Inflammatory macrophage (primary cell): ENCODE data around the gene DGAT2L6.
A peak's percentile ranks its signal among the peaks of the same experiment; 100 is the strongest.

Source experiments
- DNase-seq, 2 donors: peaks; one replicate each; pipeline ENCODE4 v3.0.0-alpha.2; 2020 to 2022
- total RNA-seq, 18 experiments: gene quantifications; one replicate each; lab custom pipeline; 2026; ENCODE audit warnings: mixed read lengths in 6 of 18, inconsistent platforms in 2 of 18; lab: John Stamatoyannopoulos, UW

DGAT2L6 gene
- total RNA-seq, result 0 to 0.07 (median 0) reads per million in 18 experiments

- DNase-seq, result no peak
Observed at GRCh38 chrX:70176938-70177533, at the start of gene DGAT2L6. Gene DGAT2L6, plus strand, starts transcription at chrX:70177483. Its CDS starts 100 bp downstream, at chrX:70177583.

- DNase-seq, result no peak
Observed at GRCh38 chrX:70128071-70128470, 49.2 kb upstream of the DGAT2L6 start.

- peak in 1 of 2 donors; percentile 2 for DNase-seq
Observed at GRCh38 chrX:70129816-70130215, 47.5 kb upstream of the DGAT2L6 start.

- peak in 1 of 2 donors; percentile 2 for DNase-seq
Observed at GRCh38 chrX:70132224-70132623, 45.1 kb upstream of the DGAT2L6 start.

- DNase-seq, result no peak
Observed at GRCh38 chrX:70132877-70133302, 44.4 kb upstream of the DGAT2L6 start.

GRCh38 chrX:70133303-70134115, 43.8 kb upstream of the DGAT2L6 start, which contains the start of gene IGBP1:
Gene IGBP1, plus strand, starts transcription at chrX:70133447. Its CDS starts 501 bp downstream, at chrX:70133948.
- peak; percentile 86 to 89 for DNase-seq

- no peak for DNase-seq
Observed at GRCh38 chrX:70134116-70134477, 43.2 kb upstream of the DGAT2L6 start.

- no peak for DNase-seq
Observed at GRCh38 chrX:70138622-70139021, 38.7 kb upstream of the DGAT2L6 start.

GRCh38 chrX:70139736-70140135, 37.5 kb upstream of the DGAT2L6 start:
- DNase-seq, result no peak

- no peak for DNase-seq
Observed at GRCh38 chrX:70141373-70141772, 35.9 kb upstream of the DGAT2L6 start.

GRCh38 chrX:70166601-70167590, 10.4 kb upstream of the DGAT2L6 start:
- DNase-seq, result no peak

GRCh38 chrX:70168238-70169188, 8.8 kb upstream of the DGAT2L6 start:
- peak in 1 of 2 donors; percentile 1 for DNase-seq

- DNase-seq, result no peak
Observed at GRCh38 chrX:70169281-70169680, 8.0 kb upstream of the DGAT2L6 start.

GRCh38 chrX:70171624-70172023, 5.7 kb upstream of the DGAT2L6 start:
- DNase-seq, result no peak

GRCh38 chrX:70172221-70172620, 5.1 kb upstream of the DGAT2L6 start:
- no peak for DNase-seq

- DNase-seq, result no peak
Observed at GRCh38 chrX:70172964-70173363, 4.3 kb upstream of the DGAT2L6 start.

- DNase-seq, result no peak
Observed at GRCh38 chrX:70174754-70175153, 2.5 kb upstream of the DGAT2L6 start.

GRCh38 chrX:70175338-70175737, 1.9 kb upstream of the DGAT2L6 start:
- DNase-seq, result no peak

GRCh38 chrX:70183091-70183490, 5.8 kb downstream of the DGAT2L6 start:
- no peak for DNase-seq

GRCh38 chrX:70190225-70190624, 12.9 kb downstream of the DGAT2L6 start:
- DNase-seq, result no peak

GRCh38 chrX:70196961-70197720, 19.9 kb downstream of the DGAT2L6 start:
- peak; percentile 33 to 34 for DNase-seq
